ENCODE data around the gene VTI1A.

- TF ChIP-seq POLR2A (IDR thresholded peaks at IDR 0.05) (no peak), CTCF (IDR thresholded peaks at IDR 0.05) (no peak)
These were observed 307.0 kb downstream of the VTI1A start for GRCh38 chr10:112753961-112754411.

All from esophagus squamous epithelium (tissue), 4 donors.